GM10266 (cell line): Measurements from ENCODE around the gene MRPS34.

Experiments used
- DNase-seq: peaks from one replicate; pipeline ENCODE4 v3.0.0; 2012; ENCODE audit errors: extremely low spot score
- TF ChIP-seq, protein P1 (sequence below): IDR thresholded peaks from 2 replicates; pipeline ENCODE4 v1.5.1; 2012; ENCODE audit warnings: mild to moderate bottlenecking, low read depth; ENCODE audit not compliant: control insufficient read depth, insufficient read depth; ENCODE audit errors: missing control alignments

The MRPS34 gene

DNA sequence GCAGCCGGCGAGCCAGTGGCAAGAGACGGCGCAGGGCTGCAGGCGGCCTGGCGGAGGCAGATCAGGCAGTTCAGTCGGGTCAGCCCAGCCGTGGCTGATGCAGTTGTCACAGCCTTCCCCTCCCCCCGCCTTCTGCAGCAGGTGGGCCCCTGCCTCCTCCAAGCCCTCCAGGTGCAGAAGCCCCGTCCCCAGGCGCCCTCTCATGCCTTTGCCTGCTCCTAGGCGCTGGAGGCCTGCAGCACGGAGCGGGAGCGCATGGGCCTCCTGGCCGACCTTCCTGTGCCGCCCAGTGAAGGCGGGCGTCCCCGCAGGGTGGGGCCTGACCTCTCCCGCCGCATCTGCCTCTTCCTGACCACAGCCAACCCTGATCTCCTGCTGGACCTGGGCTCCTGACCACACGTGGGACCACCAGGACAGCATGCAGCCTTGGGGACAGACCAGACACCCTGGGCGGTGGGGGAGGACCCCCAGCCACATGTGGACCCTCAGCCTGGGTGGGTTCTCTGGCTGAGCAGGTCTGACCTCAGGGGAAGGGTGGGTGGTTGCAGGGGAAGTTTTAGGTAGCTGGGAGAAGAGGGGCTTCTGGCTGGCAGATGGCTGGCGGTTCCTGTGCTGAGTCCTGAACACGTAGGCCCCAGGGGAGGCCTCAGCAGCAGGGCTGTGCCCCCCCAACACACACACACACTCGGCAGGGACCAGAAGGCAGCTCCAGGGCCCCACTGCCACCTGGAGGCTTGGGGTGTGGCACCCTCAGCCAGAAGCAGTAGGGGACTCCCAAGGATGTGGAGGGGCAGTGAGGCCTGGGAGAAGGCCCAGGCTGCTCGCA, 3.1 kb upstream of the MRPS34 start:
- DNase-seq: no peak
- TF ChIP-seq, protein P1, sequence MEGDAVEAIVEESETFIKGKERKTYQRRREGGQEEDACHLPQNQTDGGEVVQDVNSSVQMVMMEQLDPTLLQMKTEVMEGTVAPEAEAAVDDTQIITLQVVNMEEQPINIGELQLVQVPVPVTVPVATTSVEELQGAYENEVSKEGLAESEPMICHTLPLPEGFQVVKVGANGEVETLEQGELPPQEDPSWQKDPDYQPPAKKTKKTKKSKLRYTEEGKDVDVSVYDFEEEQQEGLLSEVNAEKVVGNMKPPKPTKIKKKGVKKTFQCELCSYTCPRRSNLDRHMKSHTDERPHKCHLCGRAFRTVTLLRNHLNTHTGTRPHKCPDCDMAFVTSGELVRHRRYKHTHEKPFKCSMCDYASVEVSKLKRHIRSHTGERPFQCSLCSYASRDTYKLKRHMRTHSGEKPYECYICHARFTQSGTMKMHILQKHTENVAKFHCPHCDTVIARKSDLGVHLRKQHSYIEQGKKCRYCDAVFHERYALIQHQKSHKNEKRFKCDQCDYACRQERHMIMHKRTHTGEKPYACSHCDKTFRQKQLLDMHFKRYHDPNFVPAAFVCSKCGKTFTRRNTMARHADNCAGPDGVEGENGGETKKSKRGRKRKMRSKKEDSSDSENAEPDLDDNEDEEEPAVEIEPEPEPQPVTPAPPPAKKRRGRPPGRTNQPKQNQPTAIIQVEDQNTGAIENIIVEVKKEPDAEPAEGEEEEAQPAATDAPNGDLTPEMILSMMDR: no peak

DNA sequence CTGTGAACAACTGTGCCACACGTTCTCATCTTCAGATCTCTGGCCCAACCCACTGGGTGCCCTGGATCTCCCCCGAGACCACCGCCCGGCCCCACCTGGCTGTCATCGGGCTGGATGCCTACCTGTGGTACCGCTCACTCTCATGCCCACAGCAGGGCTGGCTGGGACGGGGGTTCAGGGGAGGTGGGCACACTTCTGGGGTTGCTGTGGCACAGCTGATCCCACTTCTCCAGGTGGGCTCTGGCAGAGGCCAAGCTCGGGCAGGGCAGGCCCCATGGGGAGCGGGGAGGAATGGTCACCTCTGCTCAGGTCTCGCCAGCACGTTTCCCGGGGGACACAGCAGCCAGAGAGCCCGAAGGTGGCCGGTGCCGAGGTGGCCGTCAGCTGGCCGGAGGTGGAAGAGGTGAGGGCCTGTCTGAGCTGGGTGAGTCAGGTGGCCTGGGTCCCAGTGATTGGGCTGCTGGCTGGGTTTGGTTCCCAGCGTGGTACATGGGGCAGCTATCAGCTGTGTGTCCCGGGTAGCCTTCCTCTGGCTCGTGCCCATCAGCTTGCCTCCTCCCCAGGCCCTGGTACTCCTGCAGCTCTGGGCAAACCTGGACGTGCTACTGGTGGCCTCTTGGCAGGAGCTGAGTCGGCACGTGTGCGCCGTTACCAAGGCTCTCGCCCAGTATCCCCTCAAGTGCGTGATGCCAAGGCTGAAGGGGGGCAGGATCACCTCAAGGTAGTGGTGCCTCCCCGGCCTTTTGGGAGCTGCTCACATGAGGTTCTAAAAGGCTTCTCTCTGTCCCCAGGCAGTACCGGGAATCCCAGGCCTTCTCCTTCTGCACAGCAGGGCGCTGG, 2.3 kb upstream of the MRPS34 start:
- no peak for DNase-seq
- TF ChIP-seq, protein P1: no peak

DNA sequence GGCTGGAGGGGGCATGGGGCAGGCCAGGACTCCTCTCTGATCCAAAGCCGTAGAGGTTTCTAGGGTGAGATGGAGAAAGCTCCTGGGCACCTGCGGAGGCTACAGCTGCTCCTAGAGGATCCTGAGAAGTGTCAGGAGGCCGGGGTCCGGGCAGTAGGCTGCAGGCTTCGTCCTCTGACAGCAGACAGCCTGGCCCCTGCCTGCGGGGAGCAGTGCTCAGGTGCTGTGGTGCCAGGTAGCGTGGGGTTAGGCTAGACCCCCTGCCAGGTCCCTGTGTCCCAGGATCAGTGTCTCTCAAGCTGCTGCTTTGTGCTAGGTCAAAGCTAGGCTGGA, 1.5 kb upstream of the MRPS34 start:
- TF ChIP-seq, protein P1: no peak
- no peak for DNase-seq

DNA sequence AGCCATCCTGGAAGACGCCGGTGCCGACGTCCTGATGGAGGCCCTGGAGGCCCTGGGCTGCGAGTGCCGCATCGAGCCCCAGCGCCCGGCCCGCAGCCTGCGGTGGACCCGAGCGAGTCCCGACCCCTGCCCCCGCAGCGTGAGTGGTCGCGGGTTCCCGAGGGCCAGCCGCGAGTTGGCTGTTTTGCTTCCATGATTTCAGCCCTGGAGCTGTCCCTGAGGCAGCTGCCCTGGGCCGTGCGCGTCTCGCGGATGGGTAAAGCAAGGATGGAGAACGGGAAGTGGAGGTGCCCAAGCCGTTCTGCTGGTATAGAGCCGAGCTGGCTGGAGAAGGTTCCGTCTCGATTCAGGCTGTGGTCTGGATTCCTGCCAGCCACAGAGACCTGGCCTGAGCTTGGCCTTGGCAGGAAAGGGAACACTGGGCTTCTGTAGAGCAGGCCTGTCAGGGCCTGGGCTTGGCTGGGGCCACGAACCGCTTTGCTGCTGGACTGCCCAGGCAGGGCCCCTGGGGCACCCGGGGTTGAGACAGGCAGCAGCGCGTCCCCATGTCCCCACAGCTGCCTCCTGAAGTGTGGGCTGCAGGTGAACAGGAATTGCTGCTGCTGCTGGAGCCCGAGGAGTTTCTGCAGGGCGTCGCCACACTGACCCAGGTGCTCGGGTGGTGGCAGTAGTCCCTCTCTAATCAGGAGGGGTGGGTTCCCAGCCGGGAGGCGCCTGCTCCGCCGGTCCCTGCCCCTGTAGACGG, 941 bp upstream of the MRPS34 start:
- TF ChIP-seq, protein P1: no peak
- DNase-seq: no peak

DNA sequence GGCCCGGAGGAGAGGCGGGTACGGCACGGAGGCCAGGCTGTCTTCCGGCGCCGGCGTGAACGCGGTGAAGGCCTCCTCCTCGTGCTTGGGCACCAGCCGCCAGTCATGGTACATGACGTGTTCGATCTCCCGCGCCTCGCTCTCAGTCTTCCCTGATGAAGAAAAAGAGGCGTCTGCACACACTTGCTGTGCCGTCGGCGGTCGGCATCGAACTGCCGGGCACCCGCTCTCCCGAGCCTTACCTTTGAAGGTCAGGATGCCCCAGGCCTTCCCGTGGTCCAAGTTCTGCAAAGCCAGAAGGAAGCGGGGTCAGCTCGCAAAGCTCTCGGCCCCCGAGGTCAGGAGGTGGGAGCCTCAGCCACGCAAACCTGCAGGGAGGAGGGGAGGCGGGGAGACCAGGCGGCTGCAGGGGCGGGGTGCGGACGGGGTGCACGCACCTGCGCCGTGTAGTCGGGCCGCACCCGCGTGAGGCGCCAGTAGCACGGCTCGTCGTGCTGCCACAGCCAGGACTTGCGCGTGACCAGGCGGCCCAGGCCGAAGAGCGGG, 499 bp downstream of the MRPS34 start, which contains the start of gene EME2:
EME2 (plus strand) TSS at position 449 of the 546 bp plus-strand sequence. CDS start 418 bp downstream, outside the sequence.
- no peak for DNase-seq
- TF ChIP-seq, protein P1: no peak

DNA sequence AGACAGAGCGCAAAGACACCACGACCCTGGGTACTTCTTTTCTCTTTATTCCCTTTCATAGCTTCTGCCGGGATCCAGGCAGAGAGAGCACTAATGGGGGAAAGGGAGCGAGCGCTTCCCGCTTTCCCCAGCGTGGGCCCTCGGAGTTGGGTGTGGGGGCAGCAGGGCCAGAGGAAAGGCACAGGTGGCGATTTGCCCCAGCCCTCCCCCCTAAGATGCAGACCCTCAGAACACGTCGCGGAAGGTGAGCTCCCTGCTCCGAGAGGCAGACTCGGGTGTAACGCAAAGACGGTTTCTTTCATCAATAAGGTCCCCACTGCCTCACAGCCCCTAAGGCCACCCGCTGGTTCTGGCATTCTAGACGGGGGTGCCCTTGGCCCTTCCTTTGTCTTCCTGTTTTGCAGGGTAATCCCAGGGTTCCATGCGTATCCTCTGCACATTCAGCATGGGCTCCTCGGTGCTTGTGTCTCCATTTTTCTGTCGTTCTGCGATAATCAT, 1.0 kb downstream of the MRPS34 start:
- DNase-seq: no peak

More for the DNA sequence above, 1.0 kb downstream of the MRPS34 start:
- TF ChIP-seq, protein P1: no peak
